GM18861 (cell line): ENCODE results near the gene AMPD3.

ENCODE experiments used
- ATAC-seq: cut with Tn5 transposase; IDR thresholded peaks from one replicate; pipeline ENCODE4 v1.9.1; 2021; ENCODE audit not compliant: unreplicated experiment

Gene AMPD3

GRCh38 chr11:10454878-10455631 is at the start of gene AMPD3:
Gene AMPD3 (plus strand): TSS chr11:10455264. CDS start chr11:10461520, 6,256 bp downstream.
- peak; percentile 25 for ATAC-seq

GRCh38 chr11:10405865-10406592 is 49.0 kb upstream of the AMPD3 start:
- no peak for ATAC-seq

- no peak for ATAC-seq
Observed at GRCh38 chr11:10407055-10407454, 48.0 kb upstream of the AMPD3 start.

GRCh38 chr11:10407749-10408685 is 47.0 kb upstream of the AMPD3 start:
- ATAC-seq, result no peak

GRCh38 chr11:10409207-10409661 is 45.8 kb upstream of the AMPD3 start:
- no peak for ATAC-seq

GRCh38 chr11:10410106-10410843 is 44.8 kb upstream of the AMPD3 start:
- ATAC-seq, result no peak

GRCh38 chr11:10410844-10411200 is 44.2 kb upstream of the AMPD3 start:
- ATAC-seq, result no peak

- ATAC-seq, result no peak
Observed at GRCh38 chr11:10412266-10412665, 42.8 kb upstream of the AMPD3 start.

- no peak for ATAC-seq
Observed at GRCh38 chr11:10413268-10413667, 41.8 kb upstream of the AMPD3 start.

- no peak for ATAC-seq
Observed at GRCh38 chr11:10414181-10414580, 40.9 kb upstream of the AMPD3 start.

GRCh38 chr11:10414659-10415058 is 40.4 kb upstream of the AMPD3 start:
- ATAC-seq, result no peak

- no peak for ATAC-seq
Observed at GRCh38 chr11:10415817-10416392, 39.2 kb upstream of the AMPD3 start.

GRCh38 chr11:10418259-10418949 is 36.7 kb upstream of the AMPD3 start:
- ATAC-seq, result no peak

GRCh38 chr11:10418950-10419310 is 36.1 kb upstream of the AMPD3 start:
- ATAC-seq, result no peak

- ATAC-seq, result no peak
Observed at GRCh38 chr11:10426475-10426874, 28.6 kb upstream of the AMPD3 start.

- no peak for ATAC-seq
Observed at GRCh38 chr11:10428453-10428852, 26.6 kb upstream of the AMPD3 start.

- ATAC-seq, result no peak
Observed at GRCh38 chr11:10429526-10429925, 25.5 kb upstream of the AMPD3 start.

GRCh38 chr11:10432493-10432892 is 22.6 kb upstream of the AMPD3 start:
- ATAC-seq, result no peak

- no peak for ATAC-seq
Observed at GRCh38 chr11:10432971-10433370, 22.1 kb upstream of the AMPD3 start.

GRCh38 chr11:10436224-10436623 is 18.8 kb upstream of the AMPD3 start:
- ATAC-seq, result no peak
